SK-N-SH (cell line): Measurements from ENCODE around the gene ATP2B2.

Experiments
- EP300 ChIP-seq, 2 experiments: IDR thresholded peaks; 2 replicates each; pipeline versions ENCODE4 v1.4.0 to v1.6.1; 2012; ENCODE audit warnings: borderline replicate concordance in 1 of 2, low read depth in 1 of 2, low read length in 1 of 2
- FOXM1 ChIP-seq: IDR thresholded peaks from 2 replicates; pipeline ENCODE4 v1.4.0; 2012; ENCODE audit warnings: low read depth, mild to moderate bottlenecking
- JUND ChIP-seq: IDR thresholded peaks from 2 replicates; pipeline ENCODE4 v1.4.0; 2012
- NFIC ChIP-seq: IDR thresholded peaks from 2 replicates; pipeline ENCODE4 v1.4.0; 2012; ENCODE audit warnings: borderline replicate concordance
- SMC3 ChIP-seq: IDR thresholded peaks from 2 replicates; pipeline ENCODE4 v1.6.1; 2012; ENCODE audit warnings: low read depth, low read length, improper control_type of control experiment
- TCF12 ChIP-seq: IDR thresholded peaks from 2 replicates; pipeline ENCODE4 v1.4.0; 2012
- YY1 ChIP-seq: IDR thresholded peaks from 2 replicates; pipeline ENCODE4 v1.4.0; 2012; ENCODE audit warnings: low read depth, mild to moderate bottlenecking
- TF ChIP-seq, protein P1 (sequence below): IDR thresholded peaks from 2 replicates; pipeline ENCODE4 v1.6.1; 2012; ENCODE audit warnings: mild to moderate bottlenecking, low read depth, low read length, moderate library complexity
- TF ChIP-seq, protein P2 (sequence below): fragments of 200-600 bp; sonication (generic); IDR thresholded peaks from 2 replicates; pipeline ENCODE4 v1.6.1; 2017; ENCODE audit warnings: antibody characterized with exemption, mild to moderate bottlenecking, moderate library complexity
- TF ChIP-seq, protein P3 (sequence below): IDR thresholded peaks from 2 replicates; pipeline ENCODE4 v1.4.0; 2012; ENCODE audit warnings: low read depth

DNA sequence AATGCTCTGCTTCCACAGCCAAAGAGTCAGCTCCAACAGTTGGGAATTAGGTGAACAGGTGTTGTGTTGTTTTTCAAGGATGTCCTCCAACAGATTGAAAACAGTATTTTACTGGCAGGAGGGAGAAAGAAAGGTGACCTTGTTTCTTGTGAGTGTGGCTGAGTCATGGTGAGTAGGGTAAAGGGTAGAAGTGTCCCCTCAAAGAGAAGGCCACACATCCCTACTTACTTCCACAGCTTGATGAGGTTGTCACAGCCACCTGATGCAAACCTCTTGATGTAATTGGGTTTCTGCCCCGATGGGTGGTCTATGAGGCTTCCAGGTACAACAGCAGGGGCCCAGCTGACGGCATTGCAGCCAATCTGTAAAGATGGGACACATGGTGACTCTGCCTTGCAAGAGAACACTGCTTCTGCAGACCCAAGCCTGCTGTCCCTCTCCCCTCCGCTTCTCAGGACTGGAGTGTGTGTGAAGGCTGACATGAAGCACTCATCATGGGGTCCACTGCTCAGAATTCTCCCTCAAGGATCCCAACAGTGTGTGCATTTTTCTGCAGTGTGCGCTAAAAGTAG lies 200.0 kb downstream of the ATP2B2 start:
- TF ChIP-seq, protein P1, sequence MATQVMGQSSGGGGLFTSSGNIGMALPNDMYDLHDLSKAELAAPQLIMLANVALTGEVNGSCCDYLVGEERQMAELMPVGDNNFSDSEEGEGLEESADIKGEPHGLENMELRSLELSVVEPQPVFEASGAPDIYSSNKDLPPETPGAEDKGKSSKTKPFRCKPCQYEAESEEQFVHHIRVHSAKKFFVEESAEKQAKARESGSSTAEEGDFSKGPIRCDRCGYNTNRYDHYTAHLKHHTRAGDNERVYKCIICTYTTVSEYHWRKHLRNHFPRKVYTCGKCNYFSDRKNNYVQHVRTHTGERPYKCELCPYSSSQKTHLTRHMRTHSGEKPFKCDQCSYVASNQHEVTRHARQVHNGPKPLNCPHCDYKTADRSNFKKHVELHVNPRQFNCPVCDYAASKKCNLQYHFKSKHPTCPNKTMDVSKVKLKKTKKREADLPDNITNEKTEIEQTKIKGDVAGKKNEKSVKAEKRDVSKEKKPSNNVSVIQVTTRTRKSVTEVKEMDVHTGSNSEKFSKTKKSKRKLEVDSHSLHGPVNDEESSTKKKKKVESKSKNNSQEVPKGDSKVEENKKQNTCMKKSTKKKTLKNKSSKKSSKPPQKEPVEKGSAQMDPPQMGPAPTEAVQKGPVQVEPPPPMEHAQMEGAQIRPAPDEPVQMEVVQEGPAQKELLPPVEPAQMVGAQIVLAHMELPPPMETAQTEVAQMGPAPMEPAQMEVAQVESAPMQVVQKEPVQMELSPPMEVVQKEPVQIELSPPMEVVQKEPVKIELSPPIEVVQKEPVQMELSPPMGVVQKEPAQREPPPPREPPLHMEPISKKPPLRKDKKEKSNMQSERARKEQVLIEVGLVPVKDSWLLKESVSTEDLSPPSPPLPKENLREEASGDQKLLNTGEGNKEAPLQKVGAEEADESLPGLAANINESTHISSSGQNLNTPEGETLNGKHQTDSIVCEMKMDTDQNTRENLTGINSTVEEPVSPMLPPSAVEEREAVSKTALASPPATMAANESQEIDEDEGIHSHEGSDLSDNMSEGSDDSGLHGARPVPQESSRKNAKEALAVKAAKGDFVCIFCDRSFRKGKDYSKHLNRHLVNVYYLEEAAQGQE: no peak
- TF ChIP-seq TCF12 (no peak), EP300 (IDR thresholded peaks at IDR 0.05; ENCODE audit: borderline replicate concordance in 1 of 2, low read depth in 1 of 2, low read length in 1 of 2) (no peak), JUND (no peak), NFIC (no peak), SMC3 (no peak), FOXM1 (no peak), YY1 (no peak)
- TF ChIP-seq, protein P2, sequence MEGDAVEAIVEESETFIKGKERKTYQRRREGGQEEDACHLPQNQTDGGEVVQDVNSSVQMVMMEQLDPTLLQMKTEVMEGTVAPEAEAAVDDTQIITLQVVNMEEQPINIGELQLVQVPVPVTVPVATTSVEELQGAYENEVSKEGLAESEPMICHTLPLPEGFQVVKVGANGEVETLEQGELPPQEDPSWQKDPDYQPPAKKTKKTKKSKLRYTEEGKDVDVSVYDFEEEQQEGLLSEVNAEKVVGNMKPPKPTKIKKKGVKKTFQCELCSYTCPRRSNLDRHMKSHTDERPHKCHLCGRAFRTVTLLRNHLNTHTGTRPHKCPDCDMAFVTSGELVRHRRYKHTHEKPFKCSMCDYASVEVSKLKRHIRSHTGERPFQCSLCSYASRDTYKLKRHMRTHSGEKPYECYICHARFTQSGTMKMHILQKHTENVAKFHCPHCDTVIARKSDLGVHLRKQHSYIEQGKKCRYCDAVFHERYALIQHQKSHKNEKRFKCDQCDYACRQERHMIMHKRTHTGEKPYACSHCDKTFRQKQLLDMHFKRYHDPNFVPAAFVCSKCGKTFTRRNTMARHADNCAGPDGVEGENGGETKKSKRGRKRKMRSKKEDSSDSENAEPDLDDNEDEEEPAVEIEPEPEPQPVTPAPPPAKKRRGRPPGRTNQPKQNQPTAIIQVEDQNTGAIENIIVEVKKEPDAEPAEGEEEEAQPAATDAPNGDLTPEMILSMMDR: no peak
- TF ChIP-seq, protein P3, sequence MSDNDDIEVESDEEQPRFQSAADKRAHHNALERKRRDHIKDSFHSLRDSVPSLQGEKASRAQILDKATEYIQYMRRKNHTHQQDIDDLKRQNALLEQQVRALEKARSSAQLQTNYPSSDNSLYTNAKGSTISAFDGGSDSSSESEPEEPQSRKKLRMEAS: no peak
